Skeletal muscle satellite cell (primary cell): ENCODE measurements around the gene CNRIP1.

Source experiments
- H3K27me3 ChIP-seq: 2 replicates; pipeline ENCODE4 v1.7.0; 2013; ENCODE audit warnings: low read length; ENCODE audit not compliant: control insufficient read depth, insufficient read depth
- H3K36me3 ChIP-seq: 2 replicates; pipeline ENCODE4 v1.7.0; 2013; ENCODE audit warnings: mild to moderate bottlenecking, control low read depth, low read length; ENCODE audit not compliant: insufficient read depth
- H3K4me1 ChIP-seq: 2 replicates; pipeline ENCODE4 v1.7.0; 2013; ENCODE audit warnings: low read length; ENCODE audit not compliant: control insufficient read depth, insufficient read depth
- H3K4me2 ChIP-seq: 2 replicates; pipeline ENCODE4 v1.7.0; 2013; ENCODE audit warnings: mild to moderate bottlenecking, low read length
- H3K4me3 ChIP-seq: 2 replicates; pipeline ENCODE4 v1.7.0; 2013; ENCODE audit warnings: low read length
- H3K9ac ChIP-seq: 2 replicates; pipeline ENCODE4 v1.7.0; 2013; ENCODE audit warnings: mild to moderate bottlenecking, low read depth, low read length, moderate library complexity
- H3K9me3 ChIP-seq: replicated peaks from 2 replicates; pipeline ENCODE4 v1.7.0; 2013; ENCODE audit warnings: mild to moderate bottlenecking, control low read depth, low read length

Gene CNRIP1

GRCh38 chr2:68333931-68334330, 14.2 kb upstream of the CNRIP1 start:
- no peaks in the 10 kb centered on the region for H3K27me3 ChIP-seq
- H3K36me3 ChIP-seq = no peaks in the 10 kb centered on the region
- H3K9me3 ChIP-seq = no peaks in the 10 kb centered on the region
- H3K4me3 ChIP-seq = no peak overlapping the region
- H3K4me1 ChIP-seq = peaks cover 23% of the 10 kb centered on the region
- no peak overlapping the region for H3K4me2 ChIP-seq
- no peak overlapping the region for H3K9ac ChIP-seq

GRCh38 chr2:68333009-68333408, 13.3 kb upstream of the CNRIP1 start:
- Histone ChIP-seq H3K4me2 (no peak overlapping the region), H3K4me3 (no peak overlapping the region), H3K27me3 (no peaks in the 10 kb centered on the region), H3K36me3 (no peaks in the 10 kb centered on the region), H3K9ac (no peak overlapping the region), H3K9me3 (no peaks in the 10 kb centered on the region), H3K4me1 (peaks cover 23% of the 10 kb centered on the region)

GRCh38 chr2:68330691-68331090, 10.9 kb upstream of the CNRIP1 start:
- peaks cover 11% of the 10 kb centered on the region for H3K4me1 ChIP-seq
- no peaks in the 10 kb centered on the region for H3K27me3 ChIP-seq
- H3K4me3 ChIP-seq = no peak overlapping the region
- H3K4me2 ChIP-seq = no peak overlapping the region
- no peaks in the 10 kb centered on the region for H3K9me3 ChIP-seq
- no peak overlapping the region for H3K9ac ChIP-seq
- H3K36me3 ChIP-seq = no peaks in the 10 kb centered on the region

- Histone ChIP-seq H3K4me2 (no peak overlapping the region), H3K9ac (no peak overlapping the region), H3K9me3 (no peaks in the 10 kb centered on the region), H3K27me3 (no peaks in the 10 kb centered on the region), H3K36me3 (no peaks in the 10 kb centered on the region), H3K4me1 (peaks cover 9% of the 10 kb centered on the region), H3K4me3 (no peak overlapping the region)
These were observed 9.2 kb upstream of the CNRIP1 start for GRCh38 chr2:68328901-68329300.

GRCh38 chr2:68325056-68325455, 5.3 kb upstream of the CNRIP1 start:
- Histone ChIP-seq H3K36me3 (no peaks in the 10 kb centered on the region), H3K9ac (no peak overlapping the region), H3K4me2 (no peak overlapping the region), H3K4me3 (no peak overlapping the region), H3K9me3 (no peaks in the 10 kb centered on the region), H3K4me1 (peaks cover 5% of the 10 kb centered on the region), H3K27me3 (no peaks in the 10 kb centered on the region)

GRCh38 chr2:68320118-68320641, 431 bp upstream of the CNRIP1 start:
- peaks cover 19% of the 10 kb centered on the region for H3K36me3 ChIP-seq
- H3K9me3 ChIP-seq = no peaks in the 10 kb centered on the region
- H3K9ac ChIP-seq = peak overlapping the region; percentile 88
- peaks cover 13% of the 10 kb centered on the region for H3K4me1 ChIP-seq
- H3K4me2 ChIP-seq = peak overlapping the region; percentile 98
- peak overlapping the region; percentile 95 for H3K4me3 ChIP-seq
- H3K27me3 ChIP-seq = no peaks in the 10 kb centered on the region

- Histone ChIP-seq H3K4me1 (peaks cover 13% of the 10 kb centered on the region), H3K4me2 (peak overlapping the region; percentile 98), H3K36me3 (peaks cover 31% of the 10 kb centered on the region), H3K9ac (peak overlapping the region; percentile 88), H3K4me3 (peak overlapping the region; percentile 95), H3K9me3 (no peaks in the 10 kb centered on the region), H3K27me3 (no peaks in the 10 kb centered on the region)
These were observed 793 bp downstream of the CNRIP1 start for GRCh38 chr2:68318914-68319397.

- Histone ChIP-seq H3K9me3 (no peaks in the 10 kb centered on the region), H3K27me3 (no peaks in the 10 kb centered on the region), H3K4me3 (peak overlapping the region; percentile 95), H3K9ac (peak overlapping the region; percentile 88), H3K4me2 (peak overlapping the region; percentile 98), H3K4me1 (peaks cover 13% of the 10 kb centered on the region), H3K36me3 (peaks cover 37% of the 10 kb centered on the region)
These were observed 1.5 kb downstream of the CNRIP1 start for GRCh38 chr2:68317971-68318913.

- Histone ChIP-seq H3K27me3 (no peaks in the 10 kb centered on the region), H3K4me3 (no peak overlapping the region), H3K9ac (no peak overlapping the region), H3K4me1 (peaks cover 13% of the 10 kb centered on the region), H3K4me2 (no peak overlapping the region), H3K9me3 (no peaks in the 10 kb centered on the region), H3K36me3 (peaks cover 43% of the 10 kb centered on the region)
These were observed 3.6 kb downstream of the CNRIP1 start for GRCh38 chr2:68316111-68316510.

- Histone ChIP-seq H3K27me3 (no peaks in the 10 kb centered on the region), H3K9ac (no peak overlapping the region), H3K4me3 (no peak overlapping the region), H3K9me3 (no peaks in the 10 kb centered on the region), H3K4me1 (peaks cover under 1% of the 10 kb centered on the region), H3K4me2 (no peak overlapping the region), H3K36me3 (peaks cover 43% of the 10 kb centered on the region)
These were observed 8.7 kb downstream of the CNRIP1 start for GRCh38 chr2:68311033-68311432.

- Histone ChIP-seq H3K9me3 (no peaks in the 10 kb centered on the region), H3K9ac (no peak overlapping the region), H3K4me3 (no peak overlapping the region), H3K4me1 (no peaks in the 10 kb centered on the region), H3K36me3 (peaks cover 28% of the 10 kb centered on the region), H3K4me2 (no peak overlapping the region), H3K27me3 (no peaks in the 10 kb centered on the region)
These were observed 10.3 kb downstream of the CNRIP1 start for GRCh38 chr2:68309426-68309825.
